Tibial nerve (tissue), 4 donors: ENCODE results near the gene EIF4E. TPM values are rescaled to one million over a fixed set of nuclear protein-coding genes. Genes with fewer than 3 reads are reported as not detected.

ENCODE experiments used
- DNase-seq, 2 donors: peaks; one replicate each; pipeline ENCODE4 v3.0.0-alpha.2; 2019; ENCODE audit warnings: low spot score in 2 of 2
- H3K27ac ChIP-seq, 4 donors: fragments of 200-600 bp; sonication (generic) in 3 of 4; one replicate each; pipeline ENCODE4 v1.5.1; 2017 to 2019; ENCODE audit warnings: mild to moderate bottlenecking in 1 of 4
- H3K27me3 ChIP-seq, 2 donors: fragments of 200-600 bp; sonication (generic) in 1 of 2; one replicate each; pipeline versions ENCODE4 v1.5.1 to v1.6.0; 2017 to 2019
- H3K36me3 ChIP-seq, 3 donors: fragments of 200-600 bp; sonication (generic); one replicate each; pipeline ENCODE4 v1.5.1; 2018 to 2019
- H3K4me1 ChIP-seq, 4 donors: fragments of 200-600 bp; sonication (generic) in 3 of 4; one replicate each; pipeline ENCODE4 v1.5.1; 2017 to 2019
- H3K4me3 ChIP-seq, 4 donors: fragments of 200-600 bp; sonication (generic) in 3 of 4; one replicate each; pipeline ENCODE4 v1.5.1; 2017 to 2019; ENCODE audit warnings: mild to moderate bottlenecking in 1 of 4, moderate library complexity in 1 of 4
- H3K9me3 ChIP-seq, 4 donors: fragments of 200-600 bp; sonication (generic) in 3 of 4; one replicate each; pipeline ENCODE4 v1.5.1; 2017 to 2019
- EP300 ChIP-seq, 2 donors: sonication (generic); formaldehyde crosslinking; IDR thresholded peaks; one replicate each; pipeline ENCODE4 v1.6.1; 2017; ENCODE audit warnings: antibody characterized with exemption in 2 of 2, mild to moderate bottlenecking in 1 of 2
- POLR2A ChIP-seq, 2 donors: fragments of 450-650 bp; IDR thresholded peaks; one replicate each; pipeline ENCODE4 v1.6.1; 2017; ENCODE audit warnings: antibody characterized with exemption in 2 of 2, mild to moderate bottlenecking in 2 of 2, moderate library complexity in 2 of 2
- WGBS, 2 donors: methylation state at CpG; one replicate each; pipeline ENCODE4 v1.1.5; 2018; 5-methylcytosine and 5-hydroxymethylcytosine counted together
- total RNA-seq, 4 donors: library from RNA; depleted of rRNA; stranded (reverse); fragments of >200 nt; gene quantifications; one replicate each; pipeline ENCODE4 v1.1.0, GENCODE V29; 2016
- TF ChIP-seq, protein P1 (sequence below), 5 experiments: fragments of 200-600 bp in 3 of 5; fragments of 450-650 bp in 2 of 5; sonication (generic) in 3 of 5; IDR thresholded peaks; one replicate each; pipeline ENCODE4 v1.5.1; 2016 to 2019; ENCODE audit warnings: antibody characterized with exemption in 5 of 5, mild to moderate bottlenecking in 3 of 5, moderate library complexity in 2 of 5

The EIF4E gene
- total RNA-seq, 4 donors from 2014 or later, result 49.6 to 73.0 (median 63.6) TPM

GRCh38 chr4:98967786-98968329, 38.9 kb upstream of the EIF4E start:
- Histone ChIP-seq H3K36me3 (no peaks in the 10 kb centered on the region), H3K27ac (no peak overlapping the region), H3K4me3 (no peak overlapping the region), H3K4me1 (no peaks in the 10 kb centered on the region), H3K27me3 (no peaks in the 10 kb centered on the region), H3K9me3 (no peaks in the 10 kb centered on the region)
- no peak for DNase-seq
- WGBS, 2 donors, result 65 to 81% methylated on average over 3 of the region's 3 CpGs
- TF ChIP-seq, protein P1, sequence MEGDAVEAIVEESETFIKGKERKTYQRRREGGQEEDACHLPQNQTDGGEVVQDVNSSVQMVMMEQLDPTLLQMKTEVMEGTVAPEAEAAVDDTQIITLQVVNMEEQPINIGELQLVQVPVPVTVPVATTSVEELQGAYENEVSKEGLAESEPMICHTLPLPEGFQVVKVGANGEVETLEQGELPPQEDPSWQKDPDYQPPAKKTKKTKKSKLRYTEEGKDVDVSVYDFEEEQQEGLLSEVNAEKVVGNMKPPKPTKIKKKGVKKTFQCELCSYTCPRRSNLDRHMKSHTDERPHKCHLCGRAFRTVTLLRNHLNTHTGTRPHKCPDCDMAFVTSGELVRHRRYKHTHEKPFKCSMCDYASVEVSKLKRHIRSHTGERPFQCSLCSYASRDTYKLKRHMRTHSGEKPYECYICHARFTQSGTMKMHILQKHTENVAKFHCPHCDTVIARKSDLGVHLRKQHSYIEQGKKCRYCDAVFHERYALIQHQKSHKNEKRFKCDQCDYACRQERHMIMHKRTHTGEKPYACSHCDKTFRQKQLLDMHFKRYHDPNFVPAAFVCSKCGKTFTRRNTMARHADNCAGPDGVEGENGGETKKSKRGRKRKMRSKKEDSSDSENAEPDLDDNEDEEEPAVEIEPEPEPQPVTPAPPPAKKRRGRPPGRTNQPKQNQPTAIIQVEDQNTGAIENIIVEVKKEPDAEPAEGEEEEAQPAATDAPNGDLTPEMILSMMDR (IDR thresholded peaks at IDR 0.05), result no peak
- no peak for TF ChIP-seq POLR2A (IDR thresholded peaks at IDR 0.05)
- TF ChIP-seq EP300 (IDR thresholded peaks at IDR 0.05), result no peak

DNA sequence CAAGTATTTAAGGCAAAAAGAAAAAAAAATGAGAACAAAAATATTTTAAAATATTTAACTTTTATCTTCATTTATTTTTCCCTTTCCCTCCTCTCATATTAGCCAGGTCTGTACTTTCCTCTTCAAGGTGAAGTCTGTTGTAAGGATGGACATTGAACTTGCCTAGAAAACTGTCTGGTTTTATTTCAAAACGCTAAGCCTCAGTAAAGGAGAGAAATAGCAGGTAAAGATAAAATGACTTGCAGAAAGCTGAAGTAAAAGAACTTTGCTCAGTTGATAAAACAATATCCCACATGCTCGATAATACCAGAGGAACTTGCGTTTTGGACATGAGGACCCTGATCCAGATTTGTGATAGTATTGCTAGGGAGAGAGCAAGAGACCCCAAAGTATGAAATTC, 38.0 kb upstream of the EIF4E start:
- H3K4me1 ChIP-seq, result no peaks in the 10 kb centered on the region
- H3K27ac ChIP-seq, result no peak overlapping the region
- WGBS, 2 donors, result 92 to 96% methylated on average over 3 of the region's 3 CpGs
- H3K9me3 ChIP-seq, result no peaks in the 10 kb centered on the region
- DNase-seq, result no peak
- TF ChIP-seq EP300 (IDR thresholded peaks at IDR 0.05) (no peak), POLR2A (IDR thresholded peaks at IDR 0.05) (no peak)
- TF ChIP-seq, protein P1 (IDR thresholded peaks at IDR 0.05), result no peak
- H3K4me3 ChIP-seq, result no peak overlapping the region
- H3K36me3 ChIP-seq, result no peaks in the 10 kb centered on the region
- H3K27me3 ChIP-seq, result no peaks in the 10 kb centered on the region

- WGBS, 2 donors, result 49 to 54% methylated on average over 5 of the region's 5 CpGs
- Histone ChIP-seq H3K9me3 (no peaks in the 10 kb centered on the region), H3K27me3 (no peaks in the 10 kb centered on the region), H3K36me3 (no peaks in the 10 kb centered on the region), H3K4me1 (no peaks in the 10 kb centered on the region), H3K4me3 (no peak overlapping the region), H3K27ac (no peak overlapping the region)
- DNase-seq, result no peak
- TF ChIP-seq POLR2A (IDR thresholded peaks at IDR 0.05) (no peak), EP300 (IDR thresholded peaks at IDR 0.05) (no peak)
- TF ChIP-seq, protein P1 (IDR thresholded peaks at IDR 0.05), result no peak
Measured at GRCh38 chr4:98963538-98964433, 34.9 kb upstream of the EIF4E start.

GRCh38 chr4:98961770-98962169, 32.8 kb upstream of the EIF4E start:
- Histone ChIP-seq H3K27me3 (no peaks in the 10 kb centered on the region), H3K9me3 (no peaks in the 10 kb centered on the region), H3K27ac (no peak overlapping the region), H3K36me3 (no peaks in the 10 kb centered on the region), H3K4me1 (no peaks in the 10 kb centered on the region), H3K4me3 (no peak overlapping the region)
- no peak for DNase-seq
- TF ChIP-seq, protein P1 (IDR thresholded peaks at IDR 0.05), result no peak
- 93 to 98% methylated on average over 2 of the region's 2 CpGs for WGBS, 2 donors

- Histone ChIP-seq H3K4me1 (no peaks in the 10 kb centered on the region), H3K36me3 (no peaks in the 10 kb centered on the region), H3K4me3 (no peak overlapping the region), H3K9me3 (no peaks in the 10 kb centered on the region), H3K27me3 (no peaks in the 10 kb centered on the region), H3K27ac (no peak overlapping the region)
- WGBS, 2 donors, result 81 to 85% methylated on average over 2 of the region's 2 CpGs
- DNase-seq, result no peak
- TF ChIP-seq POLR2A (IDR thresholded peaks at IDR 0.05) (no peak), EP300 (IDR thresholded peaks at IDR 0.05) (no peak)
- TF ChIP-seq, protein P1 (IDR thresholded peaks at IDR 0.05), result no peak
Measured at GRCh38 chr4:98959411-98959810, 30.5 kb upstream of the EIF4E start.
